H1 (cell line): ENCODE data around the gene IL27RA.

ENCODE experiments used
- CEBPB ChIP-seq: IDR thresholded peaks from 2 replicates; pipeline ENCODE4 v1.6.1; 2012; ENCODE audit warnings: low read depth, low read length
- POLR2A ChIP-seq, 2 experiments: IDR thresholded peaks; 1 replicate in 1 of 2; 2 replicates in 1 of 2; pipeline ENCODE4 v1.6.1; 2011; ENCODE audit warnings: low read depth in 2 of 2, low read length in 2 of 2, mild to moderate bottlenecking in 2 of 2; ENCODE audit errors: control extremely low read depth in 1 of 2
- POLR2AphosphoS5 ChIP-seq: IDR thresholded peaks from 2 replicates; pipeline ENCODE4 v1.6.1; 2011; ENCODE audit warnings: low read depth, low read length
- RFX5 ChIP-seq: IDR thresholded peaks from 2 replicates; pipeline ENCODE4 v1.6.1; 2011; ENCODE audit warnings: low read depth, low read length, improper control_type of control experiment, borderline replicate concordance
- TF ChIP-seq, protein P1 (sequence below), 3 experiments: IDR thresholded peaks; 1 replicate in 2 of 3; 2 replicates in 1 of 3; pipeline versions ENCODE4 v1.5.1 to v1.6.1; 2011; ENCODE audit warnings: low read length in 3 of 3, mild to moderate bottlenecking in 3 of 3, inconsistent platforms in 2 of 3, low read depth in 1 of 3, moderate library complexity in 1 of 3; ENCODE audit not compliant: insufficient read depth in 1 of 3; ENCODE audit errors: control extremely low read depth in 1 of 3
- TF ChIP-seq, protein P2 (sequence below): IDR thresholded peaks from 2 replicates; pipeline ENCODE4 v1.6.1; 2011; ENCODE audit warnings: low read length, improper control_type of control experiment
- TF ChIP-seq, protein P3 (sequence below): fragments of 300-600 bp; sonication (generic); IDR thresholded peaks from 2 replicates; pipeline ENCODE4 v1.7.1; 2012; ENCODE audit warnings: low read length, moderate library complexity, mild to moderate bottlenecking, inconsistent platforms; ENCODE audit not compliant: insufficient replicate concordance

DNA sequence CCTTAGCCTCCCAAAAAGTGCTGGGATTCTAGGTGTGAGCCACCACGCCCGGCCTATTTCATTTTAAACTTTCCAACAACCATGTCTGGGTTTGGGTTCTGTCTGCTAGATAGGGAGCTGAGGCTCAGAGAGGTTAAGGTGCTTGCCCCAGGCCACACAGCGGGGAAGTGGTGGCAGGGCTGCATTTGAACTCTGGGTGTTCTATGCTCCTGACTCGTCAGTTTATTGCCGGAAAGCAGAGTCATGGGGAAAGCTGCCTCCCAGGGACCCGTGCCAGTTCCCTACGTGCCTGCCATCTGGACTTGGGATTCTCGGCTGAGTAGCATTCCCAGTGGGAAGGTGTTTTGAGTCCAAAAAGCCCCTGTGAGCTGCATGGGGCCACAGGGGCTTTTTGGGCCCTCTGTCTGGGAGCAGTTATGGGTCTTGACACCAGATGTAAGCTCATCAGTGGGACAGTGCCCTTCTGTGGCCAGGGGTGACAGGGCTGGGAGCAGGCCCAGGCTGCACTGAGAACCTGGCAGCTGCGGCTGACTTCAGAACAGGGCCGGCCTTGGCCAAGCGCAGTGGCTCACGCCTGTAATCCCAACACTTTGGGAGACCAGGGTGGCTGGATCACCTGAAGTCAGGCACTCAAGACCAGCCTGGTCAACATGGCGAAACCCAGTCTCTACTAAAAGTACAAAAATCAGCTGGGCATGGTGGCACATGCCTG, 36.4 kb upstream of the IL27RA start:
- TF ChIP-seq, protein P1, sequence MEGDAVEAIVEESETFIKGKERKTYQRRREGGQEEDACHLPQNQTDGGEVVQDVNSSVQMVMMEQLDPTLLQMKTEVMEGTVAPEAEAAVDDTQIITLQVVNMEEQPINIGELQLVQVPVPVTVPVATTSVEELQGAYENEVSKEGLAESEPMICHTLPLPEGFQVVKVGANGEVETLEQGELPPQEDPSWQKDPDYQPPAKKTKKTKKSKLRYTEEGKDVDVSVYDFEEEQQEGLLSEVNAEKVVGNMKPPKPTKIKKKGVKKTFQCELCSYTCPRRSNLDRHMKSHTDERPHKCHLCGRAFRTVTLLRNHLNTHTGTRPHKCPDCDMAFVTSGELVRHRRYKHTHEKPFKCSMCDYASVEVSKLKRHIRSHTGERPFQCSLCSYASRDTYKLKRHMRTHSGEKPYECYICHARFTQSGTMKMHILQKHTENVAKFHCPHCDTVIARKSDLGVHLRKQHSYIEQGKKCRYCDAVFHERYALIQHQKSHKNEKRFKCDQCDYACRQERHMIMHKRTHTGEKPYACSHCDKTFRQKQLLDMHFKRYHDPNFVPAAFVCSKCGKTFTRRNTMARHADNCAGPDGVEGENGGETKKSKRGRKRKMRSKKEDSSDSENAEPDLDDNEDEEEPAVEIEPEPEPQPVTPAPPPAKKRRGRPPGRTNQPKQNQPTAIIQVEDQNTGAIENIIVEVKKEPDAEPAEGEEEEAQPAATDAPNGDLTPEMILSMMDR (IDR thresholded peaks at IDR 0.05; ENCODE audit: control extremely low read depth in 1 of 3, insufficient read depth in 1 of 3, low read depth in 1 of 3, low read length in 3 of 3), result no peak
- TF ChIP-seq POLR2A (IDR thresholded peaks at IDR 0.05; ENCODE audit: control extremely low read depth in 1 of 2, low read depth in 2 of 2, low read length in 2 of 2) (no peak), CEBPB (no peak), POLR2AphosphoS5 (no peak), RFX5 (no peak)
- TF ChIP-seq, protein P2, sequence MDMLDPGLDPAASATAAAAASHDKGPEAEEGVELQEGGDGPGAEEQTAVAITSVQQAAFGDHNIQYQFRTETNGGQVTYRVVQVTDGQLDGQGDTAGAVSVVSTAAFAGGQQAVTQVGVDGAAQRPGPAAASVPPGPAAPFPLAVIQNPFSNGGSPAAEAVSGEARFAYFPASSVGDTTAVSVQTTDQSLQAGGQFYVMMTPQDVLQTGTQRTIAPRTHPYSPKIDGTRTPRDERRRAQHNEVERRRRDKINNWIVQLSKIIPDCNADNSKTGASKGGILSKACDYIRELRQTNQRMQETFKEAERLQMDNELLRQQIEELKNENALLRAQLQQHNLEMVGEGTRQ, result no peak
- TF ChIP-seq, protein P3, sequence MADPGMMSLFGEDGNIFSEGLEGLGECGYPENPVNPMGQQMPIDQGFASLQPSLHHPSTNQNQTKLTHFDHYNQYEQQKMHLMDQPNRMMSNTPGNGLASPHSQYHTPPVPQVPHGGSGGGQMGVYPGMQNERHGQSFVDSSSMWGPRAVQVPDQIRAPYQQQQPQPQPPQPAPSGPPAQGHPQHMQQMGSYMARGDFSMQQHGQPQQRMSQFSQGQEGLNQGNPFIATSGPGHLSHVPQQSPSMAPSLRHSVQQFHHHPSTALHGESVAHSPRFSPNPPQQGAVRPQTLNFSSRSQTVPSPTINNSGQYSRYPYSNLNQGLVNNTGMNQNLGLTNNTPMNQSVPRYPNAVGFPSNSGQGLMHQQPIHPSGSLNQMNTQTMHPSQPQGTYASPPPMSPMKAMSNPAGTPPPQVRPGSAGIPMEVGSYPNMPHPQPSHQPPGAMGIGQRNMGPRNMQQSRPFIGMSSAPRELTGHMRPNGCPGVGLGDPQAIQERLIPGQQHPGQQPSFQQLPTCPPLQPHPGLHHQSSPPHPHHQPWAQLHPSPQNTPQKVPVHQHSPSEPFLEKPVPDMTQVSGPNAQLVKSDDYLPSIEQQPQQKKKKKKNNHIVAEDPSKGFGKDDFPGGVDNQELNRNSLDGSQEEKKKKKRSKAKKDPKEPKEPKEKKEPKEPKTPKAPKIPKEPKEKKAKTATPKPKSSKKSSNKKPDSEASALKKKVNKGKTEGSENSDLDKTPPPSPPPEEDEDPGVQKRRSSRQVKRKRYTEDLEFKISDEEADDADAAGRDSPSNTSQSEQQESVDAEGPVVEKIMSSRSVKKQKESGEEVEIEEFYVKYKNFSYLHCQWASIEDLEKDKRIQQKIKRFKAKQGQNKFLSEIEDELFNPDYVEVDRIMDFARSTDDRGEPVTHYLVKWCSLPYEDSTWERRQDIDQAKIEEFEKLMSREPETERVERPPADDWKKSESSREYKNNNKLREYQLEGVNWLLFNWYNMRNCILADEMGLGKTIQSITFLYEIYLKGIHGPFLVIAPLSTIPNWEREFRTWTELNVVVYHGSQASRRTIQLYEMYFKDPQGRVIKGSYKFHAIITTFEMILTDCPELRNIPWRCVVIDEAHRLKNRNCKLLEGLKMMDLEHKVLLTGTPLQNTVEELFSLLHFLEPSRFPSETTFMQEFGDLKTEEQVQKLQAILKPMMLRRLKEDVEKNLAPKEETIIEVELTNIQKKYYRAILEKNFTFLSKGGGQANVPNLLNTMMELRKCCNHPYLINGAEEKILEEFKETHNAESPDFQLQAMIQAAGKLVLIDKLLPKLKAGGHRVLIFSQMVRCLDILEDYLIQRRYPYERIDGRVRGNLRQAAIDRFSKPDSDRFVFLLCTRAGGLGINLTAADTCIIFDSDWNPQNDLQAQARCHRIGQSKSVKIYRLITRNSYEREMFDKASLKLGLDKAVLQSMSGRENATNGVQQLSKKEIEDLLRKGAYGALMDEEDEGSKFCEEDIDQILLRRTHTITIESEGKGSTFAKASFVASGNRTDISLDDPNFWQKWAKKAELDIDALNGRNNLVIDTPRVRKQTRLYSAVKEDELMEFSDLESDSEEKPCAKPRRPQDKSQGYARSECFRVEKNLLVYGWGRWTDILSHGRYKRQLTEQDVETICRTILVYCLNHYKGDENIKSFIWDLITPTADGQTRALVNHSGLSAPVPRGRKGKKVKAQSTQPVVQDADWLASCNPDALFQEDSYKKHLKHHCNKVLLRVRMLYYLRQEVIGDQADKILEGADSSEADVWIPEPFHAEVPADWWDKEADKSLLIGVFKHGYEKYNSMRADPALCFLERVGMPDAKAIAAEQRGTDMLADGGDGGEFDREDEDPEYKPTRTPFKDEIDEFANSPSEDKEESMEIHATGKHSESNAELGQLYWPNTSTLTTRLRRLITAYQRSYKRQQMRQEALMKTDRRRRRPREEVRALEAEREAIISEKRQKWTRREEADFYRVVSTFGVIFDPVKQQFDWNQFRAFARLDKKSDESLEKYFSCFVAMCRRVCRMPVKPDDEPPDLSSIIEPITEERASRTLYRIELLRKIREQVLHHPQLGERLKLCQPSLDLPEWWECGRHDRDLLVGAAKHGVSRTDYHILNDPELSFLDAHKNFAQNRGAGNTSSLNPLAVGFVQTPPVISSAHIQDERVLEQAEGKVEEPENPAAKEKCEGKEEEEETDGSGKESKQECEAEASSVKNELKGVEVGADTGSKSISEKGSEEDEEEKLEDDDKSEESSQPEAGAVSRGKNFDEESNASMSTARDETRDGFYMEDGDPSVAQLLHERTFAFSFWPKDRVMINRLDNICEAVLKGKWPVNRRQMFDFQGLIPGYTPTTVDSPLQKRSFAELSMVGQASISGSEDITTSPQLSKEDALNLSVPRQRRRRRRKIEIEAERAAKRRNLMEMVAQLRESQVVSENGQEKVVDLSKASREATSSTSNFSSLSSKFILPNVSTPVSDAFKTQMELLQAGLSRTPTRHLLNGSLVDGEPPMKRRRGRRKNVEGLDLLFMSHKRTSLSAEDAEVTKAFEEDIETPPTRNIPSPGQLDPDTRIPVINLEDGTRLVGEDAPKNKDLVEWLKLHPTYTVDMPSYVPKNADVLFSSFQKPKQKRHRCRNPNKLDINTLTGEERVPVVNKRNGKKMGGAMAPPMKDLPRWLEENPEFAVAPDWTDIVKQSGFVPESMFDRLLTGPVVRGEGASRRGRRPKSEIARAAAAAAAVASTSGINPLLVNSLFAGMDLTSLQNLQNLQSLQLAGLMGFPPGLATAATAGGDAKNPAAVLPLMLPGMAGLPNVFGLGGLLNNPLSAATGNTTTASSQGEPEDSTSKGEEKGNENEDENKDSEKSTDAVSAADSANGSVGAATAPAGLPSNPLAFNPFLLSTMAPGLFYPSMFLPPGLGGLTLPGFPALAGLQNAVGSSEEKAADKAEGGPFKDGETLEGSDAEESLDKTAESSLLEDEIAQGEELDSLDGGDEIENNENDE, result no peak
